GM12878 (cell line): ENCODE results near the gene RBM4B.

ENCODE experiments used
- EGR1 ChIP-seq, 2 experiments: IDR thresholded peaks; 1 replicate in 1 of 2; 2 replicates in 1 of 2; pipeline ENCODE4 v1.6.1; 2011 to 2012; ENCODE audit warnings: low read depth in 2 of 2, low read length in 2 of 2, borderline replicate concordance in 1 of 2, mild to moderate bottlenecking in 1 of 2, moderate library complexity in 1 of 2
- GABPA ChIP-seq: IDR thresholded peaks from 2 replicates; pipeline ENCODE4 v1.6.1; 2014; ENCODE audit warnings: antibody characterized with exemption, low read depth, mild to moderate bottlenecking, inconsistent platforms
- NRF1 ChIP-seq: conservative IDR thresholded peaks from 2 replicates; pipeline ENCODE4 v1.6.1; 2011; ENCODE audit warnings: mild to moderate bottlenecking, low read depth, low read length, improper control_type of control experiment
- POLR2A ChIP-seq: IDR thresholded peaks from 2 replicates; pipeline ENCODE4 v1.6.1; 2011; ENCODE audit warnings: low read depth, mild to moderate bottlenecking, low read length
- POLR2AphosphoS5 ChIP-seq: IDR thresholded peaks from 2 replicates; pipeline ENCODE4 v1.6.1; 2011; ENCODE audit warnings: mild to moderate bottlenecking, low read length, inconsistent platforms
- RCOR1 ChIP-seq: conservative IDR thresholded peaks from 2 replicates; pipeline ENCODE4 v1.6.1; 2012; ENCODE audit warnings: low read depth, low read length, improper control_type of control experiment
- SMC3 ChIP-seq: IDR thresholded peaks from 2 replicates; pipeline ENCODE4 v1.6.1; 2011; ENCODE audit warnings: low read length, improper control_type of control experiment, borderline replicate concordance
- STAT3 ChIP-seq: IDR thresholded peaks from 2 replicates; pipeline ENCODE4 v1.6.1; 2011; ENCODE audit warnings: low read depth, low read length, improper control_type of control experiment
- YY1 ChIP-seq: IDR thresholded peaks from 2 replicates; pipeline ENCODE4 v1.6.1; 2011; ENCODE audit warnings: low read depth, mild to moderate bottlenecking, low read length
- TF ChIP-seq, protein P1 (sequence below): IDR thresholded peaks from 2 replicates; pipeline ENCODE4 v1.6.1; 2012; ENCODE audit warnings: mild to moderate bottlenecking, low read depth, low read length
- TF ChIP-seq, protein P2 (sequence below), 3 experiments: IDR thresholded peaks in 2 of 3; conservative IDR thresholded peaks in 1 of 3; 2 replicates each; pipeline ENCODE4 v1.5.1; 2011; ENCODE audit warnings: low read depth in 3 of 3, low read length in 3 of 3, mild to moderate bottlenecking in 3 of 3, control low read depth in 2 of 3, moderate library complexity in 2 of 3, inconsistent platforms in 1 of 3, mixed read lengths in 1 of 3; ENCODE audit not compliant: control insufficient read depth in 2 of 3, insufficient read depth in 1 of 3; ENCODE audit errors: extremely low read depth in 1 of 3
- TF ChIP-seq, protein P3 (sequence below): IDR thresholded peaks from 2 replicates; pipeline ENCODE4 v1.6.1; 2011; ENCODE audit warnings: low read depth, low read length, improper control_type of control experiment, borderline replicate concordance
- TF ChIP-seq, protein P4 (sequence below): IDR thresholded peaks from 2 replicates; pipeline ENCODE4 v1.6.1; 2011; ENCODE audit warnings: low read depth, mild to moderate bottlenecking, low read length, moderate library complexity, borderline replicate concordance; ENCODE audit errors: extremely low read depth

DNA sequence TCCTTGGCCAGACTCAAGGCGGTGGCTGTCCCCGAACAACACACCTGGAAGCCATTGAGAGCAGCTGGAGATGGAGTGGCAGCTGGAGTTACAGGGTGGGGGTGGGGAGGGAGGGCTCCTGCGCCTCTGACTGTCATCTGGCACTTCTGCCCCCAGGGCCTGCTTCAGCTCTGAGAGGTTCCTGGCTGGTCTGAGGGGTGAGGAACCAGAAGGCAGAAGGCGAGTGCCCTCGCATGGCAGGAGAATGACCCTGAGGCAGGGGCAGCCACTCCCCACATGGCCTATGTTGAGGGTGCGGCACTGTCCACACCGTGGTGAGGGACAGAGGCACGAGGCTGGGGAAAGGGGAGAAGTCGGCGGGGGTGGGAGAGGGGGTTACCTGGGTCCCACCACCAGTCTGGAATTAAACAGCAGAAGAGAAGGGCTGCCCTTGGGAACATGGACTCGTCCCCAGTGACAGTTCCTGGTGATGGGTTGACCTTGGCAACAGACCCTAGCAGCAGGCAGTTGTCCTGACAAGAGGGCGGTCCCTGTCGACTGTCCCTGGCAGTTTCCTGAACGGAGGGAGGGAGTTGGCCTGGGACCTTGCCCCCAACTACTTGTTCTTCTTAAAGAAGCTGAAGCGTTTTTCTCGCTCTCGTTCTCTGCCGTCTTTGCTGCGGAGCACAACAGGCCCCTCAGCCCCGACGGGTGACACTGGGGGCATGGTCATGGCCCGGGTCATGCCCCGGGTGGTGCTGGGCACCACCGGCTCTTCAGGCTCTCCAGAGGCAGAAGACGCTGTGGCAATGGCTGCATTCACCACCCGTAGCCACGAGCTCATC, 7.8 kb upstream of the RBM4B start:
- TF ChIP-seq GABPA (no peak), SMC3 (no peak), YY1 (no peak), POLR2A (no peak), RCOR1 (no peak), STAT3 (no peak), POLR2AphosphoS5 (no peak), NRF1 (no peak), EGR1 (IDR thresholded peaks at IDR 0.05; ENCODE audit: borderline replicate concordance in 1 of 2, low read depth in 2 of 2, low read length in 2 of 2) (no peak)
- TF ChIP-seq, protein P1, sequence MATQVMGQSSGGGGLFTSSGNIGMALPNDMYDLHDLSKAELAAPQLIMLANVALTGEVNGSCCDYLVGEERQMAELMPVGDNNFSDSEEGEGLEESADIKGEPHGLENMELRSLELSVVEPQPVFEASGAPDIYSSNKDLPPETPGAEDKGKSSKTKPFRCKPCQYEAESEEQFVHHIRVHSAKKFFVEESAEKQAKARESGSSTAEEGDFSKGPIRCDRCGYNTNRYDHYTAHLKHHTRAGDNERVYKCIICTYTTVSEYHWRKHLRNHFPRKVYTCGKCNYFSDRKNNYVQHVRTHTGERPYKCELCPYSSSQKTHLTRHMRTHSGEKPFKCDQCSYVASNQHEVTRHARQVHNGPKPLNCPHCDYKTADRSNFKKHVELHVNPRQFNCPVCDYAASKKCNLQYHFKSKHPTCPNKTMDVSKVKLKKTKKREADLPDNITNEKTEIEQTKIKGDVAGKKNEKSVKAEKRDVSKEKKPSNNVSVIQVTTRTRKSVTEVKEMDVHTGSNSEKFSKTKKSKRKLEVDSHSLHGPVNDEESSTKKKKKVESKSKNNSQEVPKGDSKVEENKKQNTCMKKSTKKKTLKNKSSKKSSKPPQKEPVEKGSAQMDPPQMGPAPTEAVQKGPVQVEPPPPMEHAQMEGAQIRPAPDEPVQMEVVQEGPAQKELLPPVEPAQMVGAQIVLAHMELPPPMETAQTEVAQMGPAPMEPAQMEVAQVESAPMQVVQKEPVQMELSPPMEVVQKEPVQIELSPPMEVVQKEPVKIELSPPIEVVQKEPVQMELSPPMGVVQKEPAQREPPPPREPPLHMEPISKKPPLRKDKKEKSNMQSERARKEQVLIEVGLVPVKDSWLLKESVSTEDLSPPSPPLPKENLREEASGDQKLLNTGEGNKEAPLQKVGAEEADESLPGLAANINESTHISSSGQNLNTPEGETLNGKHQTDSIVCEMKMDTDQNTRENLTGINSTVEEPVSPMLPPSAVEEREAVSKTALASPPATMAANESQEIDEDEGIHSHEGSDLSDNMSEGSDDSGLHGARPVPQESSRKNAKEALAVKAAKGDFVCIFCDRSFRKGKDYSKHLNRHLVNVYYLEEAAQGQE: no peak
- TF ChIP-seq, protein P2, sequence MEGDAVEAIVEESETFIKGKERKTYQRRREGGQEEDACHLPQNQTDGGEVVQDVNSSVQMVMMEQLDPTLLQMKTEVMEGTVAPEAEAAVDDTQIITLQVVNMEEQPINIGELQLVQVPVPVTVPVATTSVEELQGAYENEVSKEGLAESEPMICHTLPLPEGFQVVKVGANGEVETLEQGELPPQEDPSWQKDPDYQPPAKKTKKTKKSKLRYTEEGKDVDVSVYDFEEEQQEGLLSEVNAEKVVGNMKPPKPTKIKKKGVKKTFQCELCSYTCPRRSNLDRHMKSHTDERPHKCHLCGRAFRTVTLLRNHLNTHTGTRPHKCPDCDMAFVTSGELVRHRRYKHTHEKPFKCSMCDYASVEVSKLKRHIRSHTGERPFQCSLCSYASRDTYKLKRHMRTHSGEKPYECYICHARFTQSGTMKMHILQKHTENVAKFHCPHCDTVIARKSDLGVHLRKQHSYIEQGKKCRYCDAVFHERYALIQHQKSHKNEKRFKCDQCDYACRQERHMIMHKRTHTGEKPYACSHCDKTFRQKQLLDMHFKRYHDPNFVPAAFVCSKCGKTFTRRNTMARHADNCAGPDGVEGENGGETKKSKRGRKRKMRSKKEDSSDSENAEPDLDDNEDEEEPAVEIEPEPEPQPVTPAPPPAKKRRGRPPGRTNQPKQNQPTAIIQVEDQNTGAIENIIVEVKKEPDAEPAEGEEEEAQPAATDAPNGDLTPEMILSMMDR (IDR thresholded peaks at IDR 0.05 in 2 of 3, conservative IDR thresholded peaks at IDR 0.05 in 1 of 3; ENCODE audit: control insufficient read depth in 2 of 3, extremely low read depth in 1 of 3, insufficient read depth in 1 of 3, low read depth in 3 of 3, low read length in 3 of 3): no peak
- TF ChIP-seq, protein P3, sequence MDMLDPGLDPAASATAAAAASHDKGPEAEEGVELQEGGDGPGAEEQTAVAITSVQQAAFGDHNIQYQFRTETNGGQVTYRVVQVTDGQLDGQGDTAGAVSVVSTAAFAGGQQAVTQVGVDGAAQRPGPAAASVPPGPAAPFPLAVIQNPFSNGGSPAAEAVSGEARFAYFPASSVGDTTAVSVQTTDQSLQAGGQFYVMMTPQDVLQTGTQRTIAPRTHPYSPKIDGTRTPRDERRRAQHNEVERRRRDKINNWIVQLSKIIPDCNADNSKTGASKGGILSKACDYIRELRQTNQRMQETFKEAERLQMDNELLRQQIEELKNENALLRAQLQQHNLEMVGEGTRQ: no peak
- TF ChIP-seq, protein P4, sequence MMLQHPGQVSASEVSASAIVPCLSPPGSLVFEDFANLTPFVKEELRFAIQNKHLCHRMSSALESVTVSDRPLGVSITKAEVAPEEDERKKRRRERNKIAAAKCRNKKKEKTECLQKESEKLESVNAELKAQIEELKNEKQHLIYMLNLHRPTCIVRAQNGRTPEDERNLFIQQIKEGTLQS: no peak
